HPDE6-E6E7 (cell line): ENCODE results near the gene ADARB1.

ENCODE experiments used
- DNase-seq: peaks from one replicate; pipeline ENCODE4 v3.0.0; 2011; ENCODE audit warnings: missing footprints; ENCODE audit errors: extremely low spot score

The ADARB1 gene

GRCh38 chr21:45054927-45055612 is 19.3 kb upstream of the ADARB1 start:
- DNase-seq: no peak

- DNase-seq: no peak
These were observed 18.5 kb upstream of the ADARB1 start for GRCh38 chr21:45055861-45056260.

GRCh38 chr21:45056296-45056904 is 18.0 kb upstream of the ADARB1 start:
- DNase-seq: no peak

GRCh38 chr21:45056917-45057560 is 17.3 kb upstream of the ADARB1 start:
- DNase-seq: no peak

- no peak for DNase-seq
These were observed 16.5 kb upstream of the ADARB1 start for GRCh38 chr21:45057886-45058285.

GRCh38 chr21:45059121-45059520 is 15.3 kb upstream of the ADARB1 start:
- DNase-seq: no peak

- DNase-seq: no peak
These were observed 14.3 kb upstream of the ADARB1 start for GRCh38 chr21:45060089-45060488.

GRCh38 chr21:45060675-45061311 is 13.6 kb upstream of the ADARB1 start:
- DNase-seq: no peak

GRCh38 chr21:45064091-45064490 is 10.3 kb upstream of the ADARB1 start:
- DNase-seq: no peak

- no peak for DNase-seq
These were observed 9.6 kb upstream of the ADARB1 start for GRCh38 chr21:45064618-45065399.

GRCh38 chr21:45067462-45068285 is 6.7 kb upstream of the ADARB1 start:
- DNase-seq: no peak

GRCh38 chr21:45069085-45069484 is 5.3 kb upstream of the ADARB1 start:
- no peak for DNase-seq

GRCh38 chr21:45069711-45070110 is 4.7 kb upstream of the ADARB1 start:
- no peak for DNase-seq

GRCh38 chr21:45071078-45071873 is 3.1 kb upstream of the ADARB1 start:
- DNase-seq: no peak

- DNase-seq: no peak
These were observed 2.3 kb upstream of the ADARB1 start for GRCh38 chr21:45071874-45072737.

GRCh38 chr21:45072738-45073300 is 1.6 kb upstream of the ADARB1 start:
- no peak for DNase-seq

- DNase-seq: peak; percentile 25
These were observed 906 bp upstream of the ADARB1 start for GRCh38 chr21:45073301-45074047.
